Measurements from ENCODE around the gene CECR2.

CECR2 gene

DNA sequence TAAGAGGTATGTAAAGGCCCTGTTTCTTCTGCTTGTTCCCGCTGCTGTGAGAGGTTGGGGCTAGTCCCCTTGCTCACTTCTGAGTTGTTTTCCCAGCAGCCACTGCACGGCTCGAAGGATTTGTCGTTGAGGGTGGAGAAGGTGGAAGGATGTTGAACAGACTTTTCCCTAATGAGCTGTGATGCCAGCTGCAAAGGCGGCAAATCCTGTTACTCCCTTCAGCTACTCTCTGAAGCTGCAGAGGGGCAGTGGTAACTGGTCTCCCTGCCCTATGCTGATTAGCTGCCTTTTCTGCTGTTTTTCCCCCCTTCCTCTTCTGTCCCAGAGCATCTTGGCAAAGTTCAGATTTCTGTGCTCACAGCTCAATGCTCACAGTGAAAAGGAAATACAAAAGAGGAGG lies 103.7 kb downstream of the CECR2 start:
- no peaks in the 10 kb centered on the region for H3F3A ChIP-seq (ENCODE audit: insufficient read depth, low read length)
- no peaks in the 10 kb centered on the region for H3K9me2 ChIP-seq (replicated peaks; ENCODE audit: insufficient read depth, low read length)
- TF ChIP-seq EZH2 (optimal IDR thresholded peaks at IDR 0.05; ENCODE audit: low read depth, low read length): no peak
- no peak for TF ChIP-seq CTCF (IDR thresholded peaks at IDR 0.05; ENCODE audit: low read length)
- TF ChIP-seq EZH2phosphoT487 (IDR thresholded peaks at IDR 0.05; ENCODE audit: low read length): no peak
- H2AFZ ChIP-seq (ENCODE audit: low read length): no peak overlapping the region
- DNase-seq: no peak
- H3K4me3 ChIP-seq (ENCODE audit: low read length): no peak overlapping the region
- H3K79me2 ChIP-seq (ENCODE audit: low read length): no peaks in the 10 kb centered on the region
- no peak overlapping the region for H3K9ac ChIP-seq (ENCODE audit: low read length)
- H3K4me2 ChIP-seq (ENCODE audit: low read depth, low read length): no peak overlapping the region
- no peaks in the 10 kb centered on the region for H3K27me3 ChIP-seq (replicated peaks; ENCODE audit: insufficient read depth, low read length)
- no peaks in the 10 kb centered on the region for H3K9me3 ChIP-seq (replicated peaks; ENCODE audit: insufficient read depth, low read length)
- no peak overlapping the region for H3K27ac ChIP-seq (ENCODE audit: low read length)
- no peaks in the 10 kb centered on the region for H4K20me1 ChIP-seq (ENCODE audit: insufficient read depth, low read length)
- peaks cover 9% of the 10 kb centered on the region; the same call in 1 of the 2 replicates for H3K4me1 ChIP-seq (ENCODE audit: low read length)
- H3K36me3 ChIP-seq (replicated peaks; ENCODE audit: insufficient read depth, low read length): no peaks in the 10 kb centered on the region

DNA sequence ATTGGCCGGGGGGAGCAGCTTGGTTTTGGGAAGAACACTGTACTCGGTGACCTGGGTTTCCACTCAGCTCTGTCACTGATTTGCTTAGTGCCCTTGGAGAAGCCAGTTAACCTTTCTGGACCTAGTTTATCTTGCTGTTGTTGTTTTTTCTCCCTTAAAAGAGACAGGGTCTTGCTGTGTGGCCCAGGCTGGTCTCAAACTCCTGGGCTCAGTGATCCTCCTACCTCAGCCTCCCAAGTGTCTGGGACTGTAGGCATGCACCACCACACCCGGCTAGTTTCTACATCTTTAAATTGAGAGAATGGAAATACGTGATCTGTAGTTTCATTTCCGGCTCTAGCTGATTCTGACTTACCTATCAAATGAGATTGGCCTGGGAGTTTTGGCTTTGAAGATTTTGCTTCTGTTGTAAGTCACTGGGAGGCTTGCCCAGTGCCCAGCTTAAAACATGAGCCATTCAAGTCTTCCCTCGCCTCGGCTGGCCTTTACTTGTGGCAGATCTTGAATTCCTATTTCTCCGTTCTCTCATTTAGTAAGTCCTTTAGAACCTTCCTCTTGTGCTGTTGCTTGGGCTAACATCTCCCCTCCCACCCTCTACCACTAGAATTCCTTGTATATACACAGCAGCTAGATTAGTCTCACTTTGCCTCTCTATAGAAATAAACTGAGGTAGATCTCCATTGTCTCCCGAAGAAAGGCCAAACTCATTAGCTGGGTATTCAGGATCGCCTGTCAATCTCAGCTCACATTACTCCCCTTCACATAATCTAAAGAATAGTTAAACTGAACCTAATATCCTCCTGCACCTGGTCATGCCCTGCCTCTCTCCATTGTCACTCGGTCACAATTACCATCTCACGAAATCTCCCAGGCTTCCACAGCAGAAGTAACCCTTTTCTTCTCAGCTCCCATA lies 106.3 kb downstream of the CECR2 start:
- Histone ChIP-seq H3K36me3 (replicated peaks; ENCODE audit: insufficient read depth, low read length) (no peaks in the 10 kb centered on the region), H3K79me2 (ENCODE audit: low read length) (no peaks in the 10 kb centered on the region), H3K9me3 (replicated peaks; ENCODE audit: insufficient read depth, low read length) (no peaks in the 10 kb centered on the region), H3F3A (ENCODE audit: insufficient read depth, low read length) (no peaks in the 10 kb centered on the region), H3K4me3 (ENCODE audit: low read length) (no peak overlapping the region), H3K4me2 (ENCODE audit: low read depth, low read length) (no peak overlapping the region), H2AFZ (ENCODE audit: low read length) (no peak overlapping the region), H3K27me3 (replicated peaks; ENCODE audit: insufficient read depth, low read length) (no peaks in the 10 kb centered on the region), H3K27ac (ENCODE audit: low read length) (no peak overlapping the region), H3K9me2 (replicated peaks; ENCODE audit: insufficient read depth, low read length) (no peaks in the 10 kb centered on the region), H3K9ac (ENCODE audit: low read length) (no peak overlapping the region), H3K4me1 (ENCODE audit: low read length) (peaks cover 9% of the 10 kb centered on the region; the same call in 1 of the 2 replicates), H4K20me1 (ENCODE audit: insufficient read depth, low read length) (no peaks in the 10 kb centered on the region)
- TF ChIP-seq EZH2phosphoT487 (IDR thresholded peaks at IDR 0.05; ENCODE audit: low read length): no peak
- no peak for TF ChIP-seq EZH2 (optimal IDR thresholded peaks at IDR 0.05; ENCODE audit: low read depth, low read length)
- no peak for TF ChIP-seq CTCF (IDR thresholded peaks at IDR 0.05; ENCODE audit: low read length)
- DNase-seq: peak; percentile 33

DNA sequence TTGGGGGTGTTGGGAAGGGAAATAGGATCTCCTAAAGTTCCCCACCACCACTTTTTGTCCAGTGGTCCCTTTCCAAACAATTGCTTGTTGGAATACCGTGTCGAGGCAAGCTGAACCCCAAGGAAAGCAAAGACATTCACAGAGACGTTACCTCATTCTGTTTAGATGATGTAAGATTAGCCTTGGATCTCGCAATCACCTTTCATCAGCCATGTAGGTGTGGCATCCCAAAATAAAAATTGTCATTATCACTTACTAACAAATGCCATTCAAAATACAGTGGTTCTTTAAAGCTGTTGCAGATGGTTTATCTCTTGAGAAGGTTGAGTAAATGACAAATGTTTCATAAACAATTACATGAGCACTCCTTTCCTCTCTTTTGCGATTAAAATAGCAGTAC lies 107.6 kb downstream of the CECR2 start:
- Histone ChIP-seq H2AFZ (ENCODE audit: low read length) (no peak overlapping the region), H3K4me1 (ENCODE audit: low read length) (peaks cover 9% of the 10 kb centered on the region; the same call in 1 of the 2 replicates), H3K36me3 (replicated peaks; ENCODE audit: insufficient read depth, low read length) (no peaks in the 10 kb centered on the region), H3K27ac (ENCODE audit: low read length) (no peak overlapping the region), H3K79me2 (ENCODE audit: low read length) (no peaks in the 10 kb centered on the region), H3K9me3 (replicated peaks; ENCODE audit: insufficient read depth, low read length) (no peaks in the 10 kb centered on the region), H3K9ac (ENCODE audit: low read length) (no peak overlapping the region), H3K27me3 (replicated peaks; ENCODE audit: insufficient read depth, low read length) (no peaks in the 10 kb centered on the region), H3F3A (ENCODE audit: insufficient read depth, low read length) (no peaks in the 10 kb centered on the region), H3K4me3 (ENCODE audit: low read length) (no peak overlapping the region), H3K4me2 (ENCODE audit: low read depth, low read length) (no peak overlapping the region), H4K20me1 (ENCODE audit: insufficient read depth, low read length) (no peaks in the 10 kb centered on the region), H3K9me2 (replicated peaks; ENCODE audit: insufficient read depth, low read length) (no peaks in the 10 kb centered on the region)
- DNase-seq: no peak
- TF ChIP-seq EZH2 (optimal IDR thresholded peaks at IDR 0.05; ENCODE audit: low read depth, low read length) (no peak), CTCF (IDR thresholded peaks at IDR 0.05; ENCODE audit: low read length) (no peak), EZH2phosphoT487 (IDR thresholded peaks at IDR 0.05; ENCODE audit: low read length) (no peak)
